GM18502 (cell line): ENCODE measurements around the gene PPARGC1A.

Experiments used
- ATAC-seq: cut with Tn5 transposase; IDR thresholded peaks from one replicate; pipeline ENCODE4 v1.9.1; 2021; ENCODE audit warnings: mild to moderate bottlenecking; ENCODE audit not compliant: unreplicated experiment, poor library complexity

PPARGC1A gene

DNA sequence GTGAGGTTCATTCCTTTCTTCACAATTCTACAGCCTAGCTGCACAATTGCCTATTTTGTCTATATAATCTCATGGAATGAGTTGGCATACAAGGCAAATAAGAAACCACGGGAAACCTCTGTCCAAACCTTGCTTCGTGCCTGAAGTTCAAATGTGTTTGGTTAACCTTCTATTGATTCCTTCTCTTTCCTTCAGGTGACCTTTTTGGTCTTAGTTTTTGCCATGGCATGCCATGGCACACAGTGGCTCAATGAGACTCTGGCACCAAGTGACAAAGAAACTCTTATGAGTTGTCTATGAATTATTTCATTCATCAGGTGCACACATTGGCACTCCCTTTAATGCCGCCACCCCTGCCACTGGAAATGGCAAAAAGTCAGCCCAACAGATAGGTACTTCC is 101.8 kb downstream of the PPARGC1A start:
- no peak for ATAC-seq

DNA sequence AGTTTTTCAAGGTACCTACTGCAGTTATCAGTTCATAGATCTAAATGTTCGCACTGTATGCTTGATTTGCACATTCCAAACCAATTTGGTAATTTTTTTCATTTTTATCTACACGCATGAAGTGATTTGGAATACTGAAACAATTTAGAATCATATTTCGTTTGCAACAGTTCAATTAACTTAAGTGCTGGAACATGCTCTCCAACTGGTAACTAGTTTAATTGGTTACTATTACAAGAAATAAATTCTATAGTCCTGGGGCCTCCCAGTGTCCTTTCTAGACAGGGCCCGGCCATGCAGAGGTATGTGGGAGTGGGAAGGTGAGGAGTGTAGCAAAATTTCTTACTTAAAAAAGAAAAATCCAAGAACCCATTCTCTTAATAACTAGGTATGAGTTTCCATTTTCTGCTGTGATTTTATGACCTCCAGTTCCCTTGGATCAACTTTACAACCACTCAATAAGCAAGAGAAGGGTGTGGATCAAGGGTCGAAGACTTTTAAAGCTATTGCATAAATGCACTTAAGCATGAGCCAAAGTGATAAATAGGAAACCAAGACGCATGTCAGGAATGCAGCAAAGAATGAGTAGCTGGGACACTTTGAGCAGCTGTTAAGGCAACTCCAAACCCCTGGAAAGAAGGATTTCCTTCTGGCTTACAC is 106.9 kb downstream of the PPARGC1A start:
- no peak for ATAC-seq

DNA sequence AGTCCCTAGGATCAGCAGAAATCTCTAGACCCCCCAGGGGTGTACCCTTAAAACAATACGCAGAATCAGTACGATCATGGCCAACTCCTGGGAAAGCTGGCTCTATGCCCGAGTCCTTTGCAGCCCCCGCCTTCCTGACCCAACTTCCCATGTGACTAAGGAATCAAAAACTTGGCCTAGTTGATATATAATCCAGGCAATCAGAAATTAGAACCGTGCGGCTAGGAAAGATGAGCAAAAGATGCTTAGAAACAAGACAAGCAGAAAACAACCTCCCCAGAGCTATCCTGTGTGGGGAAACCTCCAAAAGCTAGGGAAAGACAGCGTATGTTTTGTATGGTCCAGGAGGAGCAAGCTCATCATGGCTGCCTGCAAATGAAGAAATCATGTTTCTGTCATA is 110.0 kb downstream of the PPARGC1A start:
- no peak for ATAC-seq

DNA sequence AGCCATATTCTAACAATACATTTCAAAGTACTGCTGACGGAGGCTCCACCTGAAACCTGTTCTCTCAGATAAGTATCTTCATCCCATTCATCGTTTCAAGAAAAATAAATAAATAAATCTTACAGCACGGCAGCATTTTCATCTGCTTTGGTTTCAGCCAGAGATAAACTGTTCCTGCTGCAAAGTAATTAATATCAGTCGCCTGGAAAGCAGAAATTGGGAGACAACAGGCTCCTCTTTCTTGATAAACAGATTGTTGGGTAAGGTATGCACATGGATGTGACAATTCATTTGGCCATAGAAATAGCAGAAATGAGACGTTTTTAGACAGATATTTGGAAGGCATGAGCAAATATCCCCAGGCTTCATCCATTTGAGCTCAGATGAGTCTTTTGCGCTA is 110.4 kb downstream of the PPARGC1A start:
- ATAC-seq, result no peak

DNA sequence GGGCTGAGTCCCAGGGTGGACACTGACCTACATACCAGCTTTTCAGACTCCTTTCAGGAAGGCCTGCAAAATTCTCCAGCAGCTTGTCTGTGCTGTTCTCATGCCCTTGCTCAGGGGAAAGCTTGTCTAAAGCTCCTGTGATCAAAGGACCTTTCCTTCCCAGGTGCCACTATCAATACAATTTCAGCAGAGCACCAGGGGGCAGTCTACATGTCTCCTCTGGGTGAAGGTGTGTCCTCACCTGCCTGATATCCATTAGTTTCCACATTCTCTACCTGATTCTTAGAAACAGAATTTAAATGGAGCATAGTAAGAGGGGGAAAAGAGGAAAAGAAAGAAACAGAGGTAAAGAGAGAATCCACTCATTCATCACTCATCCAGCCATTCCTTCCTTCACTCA is 114.2 kb downstream of the PPARGC1A start:
- ATAC-seq, result no peak

DNA sequence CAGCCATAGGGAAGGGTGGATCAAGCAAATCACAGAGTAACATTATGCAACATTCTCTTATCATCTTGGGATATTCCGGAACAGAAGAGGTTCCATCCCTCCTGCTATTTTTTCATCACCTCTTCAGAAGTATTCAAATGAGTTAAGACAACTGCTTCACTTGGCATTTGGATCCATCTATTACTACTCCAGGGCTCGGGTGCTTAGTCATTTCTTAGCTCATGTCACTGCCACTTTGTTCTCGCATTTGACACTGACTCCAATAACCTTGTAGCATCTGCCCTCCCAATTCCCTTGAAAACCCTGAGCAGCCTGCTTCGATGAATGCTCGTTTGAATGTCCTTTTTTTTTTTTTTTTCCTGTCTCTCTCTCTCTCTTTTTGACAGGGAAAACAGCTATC is 114.9 kb downstream of the PPARGC1A start:
- no peak for ATAC-seq

DNA sequence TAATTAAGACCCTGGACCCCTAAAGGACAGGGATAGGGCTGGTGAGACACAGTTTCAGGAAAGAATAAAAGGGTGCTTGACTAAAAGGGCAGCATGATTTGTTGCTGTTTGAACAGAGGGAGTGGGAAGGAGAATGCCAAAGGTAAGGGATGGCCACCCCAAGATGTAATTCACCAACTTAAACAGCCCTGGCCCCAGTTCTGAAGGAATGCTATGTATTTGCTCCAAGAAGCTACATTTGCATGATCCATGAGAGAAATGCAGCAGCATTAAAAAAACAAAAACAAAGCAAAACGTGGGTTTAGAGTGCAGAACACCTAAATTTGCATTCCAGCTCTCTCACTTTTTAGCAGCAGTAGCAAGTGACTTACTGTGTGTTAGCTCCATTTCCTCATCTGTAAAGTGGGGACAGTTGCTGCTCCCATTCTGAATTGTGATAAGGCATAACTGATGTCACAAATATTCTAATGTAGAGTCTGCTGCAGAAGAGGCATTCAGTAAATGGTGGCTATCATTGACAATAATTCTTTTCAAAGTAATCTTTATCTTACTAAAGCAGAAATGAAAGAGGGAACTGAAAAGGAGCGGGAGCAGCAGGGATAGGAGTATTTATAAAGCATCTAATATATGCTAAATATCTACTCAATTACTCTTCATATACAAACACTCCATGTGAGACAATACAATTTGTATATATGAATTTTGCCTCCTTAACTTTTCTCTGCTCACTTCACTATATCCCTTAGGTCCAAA is 115.8 kb downstream of the PPARGC1A start:
- ATAC-seq, result no peak

DNA sequence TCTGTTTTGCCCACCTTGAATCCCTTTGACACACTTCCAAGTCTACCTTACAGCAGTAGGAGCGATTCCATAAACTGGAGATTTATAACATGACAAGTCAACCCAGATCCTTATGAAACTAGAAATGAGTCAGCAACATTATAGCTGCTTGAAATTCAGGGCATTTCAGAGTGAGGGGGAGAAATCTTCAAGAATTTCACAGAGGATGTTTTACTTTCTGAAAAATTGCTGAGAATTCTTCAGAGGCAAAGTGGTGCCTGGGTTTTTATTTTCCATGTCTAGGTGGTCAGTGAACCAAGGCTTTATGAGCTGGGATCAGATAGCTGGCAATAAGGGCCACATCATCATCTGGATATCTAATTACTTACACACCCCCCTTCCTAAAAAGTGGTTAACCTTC is 119.8 kb downstream of the PPARGC1A start:
- ATAC-seq, result no peak

DNA sequence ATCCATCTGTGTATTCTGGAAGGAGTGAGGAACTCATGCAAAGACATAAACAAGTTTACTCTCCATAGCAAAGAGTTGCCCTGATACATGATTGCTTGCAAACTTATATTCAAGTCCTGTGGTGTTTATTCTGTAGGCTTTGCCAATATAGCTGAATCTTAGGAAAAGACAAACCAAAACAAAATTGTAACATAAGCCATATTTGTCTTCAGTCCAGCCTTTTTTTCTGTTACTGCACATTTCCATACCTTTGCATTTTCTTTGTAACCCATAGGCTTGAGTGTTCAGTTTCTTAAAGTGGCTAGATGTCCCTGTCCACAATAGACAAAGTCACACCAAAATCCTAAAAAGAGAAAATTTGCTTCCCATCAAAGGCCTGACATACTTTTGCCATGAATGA is 120.4 kb downstream of the PPARGC1A start:
- no peak for ATAC-seq

DNA sequence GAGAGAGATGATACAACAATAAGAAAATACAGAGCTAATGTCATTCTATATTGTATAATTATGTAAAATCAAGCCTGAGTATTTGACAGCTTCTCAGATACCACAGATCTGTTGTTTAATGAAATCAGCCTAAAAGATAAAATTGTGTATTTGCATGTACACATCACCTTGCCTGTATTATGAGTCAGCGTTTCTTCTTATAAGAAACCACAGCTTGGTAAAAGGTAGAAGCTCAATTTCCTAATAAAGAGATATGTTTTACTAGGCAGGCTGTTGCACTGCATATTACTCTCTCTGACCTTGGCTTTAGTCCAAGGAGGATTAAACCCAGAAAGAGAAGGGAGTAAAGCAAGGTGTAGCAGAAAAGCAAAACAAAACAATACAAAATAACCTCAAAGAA is 121.3 kb downstream of the PPARGC1A start:
- no peak for ATAC-seq

DNA sequence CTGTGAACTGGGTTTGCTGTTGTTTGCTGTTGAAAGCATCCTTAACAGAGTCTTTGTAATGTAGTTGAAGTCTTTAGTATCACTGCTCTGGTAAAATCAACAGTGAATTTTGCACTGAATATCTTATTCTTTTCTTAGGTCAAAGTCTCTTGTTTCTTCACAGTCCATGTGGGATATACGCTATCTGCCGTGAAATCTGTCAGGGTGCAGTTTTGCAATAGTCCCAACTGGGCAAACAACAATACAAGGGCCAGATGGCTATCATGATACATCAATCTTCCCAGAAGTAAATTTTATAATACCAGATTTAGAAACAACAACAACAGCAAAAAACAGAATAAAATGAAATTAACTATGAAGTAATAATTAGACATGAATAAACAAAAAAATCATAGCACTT is 123.5 kb downstream of the PPARGC1A start:
- ATAC-seq, result no peak

DNA sequence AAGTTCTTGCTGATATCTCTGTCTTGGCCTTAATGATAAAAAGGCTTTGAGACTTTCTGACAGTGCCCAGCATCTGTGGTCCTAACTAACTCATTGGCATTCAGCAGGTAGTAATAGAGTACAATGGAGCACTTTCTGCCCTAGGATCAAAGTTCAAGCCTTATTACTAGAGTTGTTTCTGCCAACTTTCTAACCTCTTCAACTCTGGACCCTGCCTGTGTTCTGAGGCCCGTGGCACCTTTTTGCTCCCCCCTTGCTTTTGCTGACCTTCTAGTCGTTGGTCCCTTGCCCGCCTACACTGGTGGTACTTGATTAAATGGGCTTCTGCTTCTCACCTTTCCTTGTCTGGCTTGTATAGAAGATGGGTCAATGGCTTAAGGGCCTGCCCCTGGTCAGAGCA is 126.3 kb downstream of the PPARGC1A start:
- no peak for ATAC-seq

DNA sequence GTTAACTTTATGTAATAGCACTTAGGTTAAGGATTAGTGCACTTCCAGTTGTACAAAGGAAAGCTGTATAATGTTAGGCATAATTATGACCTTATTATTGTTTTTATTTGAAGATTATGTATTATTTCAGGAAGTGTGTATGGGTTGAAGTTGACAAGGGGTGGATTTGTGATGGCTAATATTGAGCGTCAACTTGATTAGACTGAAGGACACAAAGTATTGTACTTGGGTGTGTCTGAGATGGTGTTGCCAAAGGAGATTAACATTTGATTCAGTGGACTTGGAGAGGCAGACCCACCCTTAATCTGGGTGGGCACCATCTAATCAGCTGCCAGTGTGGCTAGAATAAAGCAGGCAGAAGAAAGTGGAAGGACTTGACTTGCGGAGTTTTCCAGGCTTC is 127.3 kb downstream of the PPARGC1A start:
- no peak for ATAC-seq

DNA sequence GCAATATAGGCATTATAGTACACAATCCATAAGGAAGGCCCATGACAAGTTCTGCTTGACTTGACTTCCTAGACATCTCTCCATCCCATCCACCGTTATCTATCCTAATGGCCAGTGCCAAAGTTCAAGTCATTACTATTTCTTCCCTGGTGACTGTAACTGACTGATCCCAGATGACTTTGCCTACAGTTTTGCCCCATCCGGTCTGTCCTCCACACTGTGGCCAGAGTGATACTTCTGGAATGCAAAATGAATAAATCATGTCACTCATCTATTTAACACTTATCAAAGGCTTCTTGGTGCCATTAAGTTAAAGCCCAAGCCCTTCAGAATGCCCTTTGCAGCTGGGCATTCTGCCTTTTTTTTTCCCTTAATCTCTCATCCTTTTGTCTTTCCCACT is 130.8 kb downstream of the PPARGC1A start:
- no peak for ATAC-seq

DNA sequence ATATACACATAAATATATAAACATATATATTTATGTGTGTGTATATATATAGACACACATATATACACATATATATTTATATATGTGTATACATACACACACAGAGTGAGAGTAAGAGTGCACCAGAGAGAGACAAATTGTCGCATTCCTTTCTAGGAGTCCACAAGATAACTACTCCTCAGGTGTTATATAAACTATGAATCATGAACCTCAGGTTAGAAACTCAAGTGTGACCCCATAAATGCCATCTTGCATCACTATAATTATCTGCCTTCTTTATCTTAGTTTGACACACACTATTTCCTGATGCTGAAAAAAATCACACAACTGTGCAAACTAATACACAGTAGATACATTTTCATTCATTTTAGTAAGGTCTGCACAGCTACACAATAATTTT is 135.2 kb downstream of the PPARGC1A start:
- ATAC-seq, result no peak

DNA sequence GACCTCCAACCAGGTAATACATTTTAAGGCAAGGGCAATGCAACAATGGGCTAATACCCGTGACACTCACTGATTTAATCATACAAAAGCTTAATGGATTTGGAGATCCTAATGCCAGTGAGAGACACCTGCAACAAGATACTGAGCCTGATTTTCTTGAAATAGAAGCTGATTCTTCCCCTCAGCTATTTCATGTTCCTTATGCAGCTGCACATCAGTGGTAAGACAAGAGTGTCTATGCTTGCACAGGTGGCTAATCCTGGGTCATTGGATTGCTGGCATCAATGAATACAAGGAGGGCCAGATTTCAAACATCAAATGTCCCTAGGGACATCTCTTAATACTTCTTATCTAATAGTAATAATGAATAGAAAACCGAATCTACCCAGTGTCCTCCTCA is 139.7 kb downstream of the PPARGC1A start:
- no peak for ATAC-seq

DNA sequence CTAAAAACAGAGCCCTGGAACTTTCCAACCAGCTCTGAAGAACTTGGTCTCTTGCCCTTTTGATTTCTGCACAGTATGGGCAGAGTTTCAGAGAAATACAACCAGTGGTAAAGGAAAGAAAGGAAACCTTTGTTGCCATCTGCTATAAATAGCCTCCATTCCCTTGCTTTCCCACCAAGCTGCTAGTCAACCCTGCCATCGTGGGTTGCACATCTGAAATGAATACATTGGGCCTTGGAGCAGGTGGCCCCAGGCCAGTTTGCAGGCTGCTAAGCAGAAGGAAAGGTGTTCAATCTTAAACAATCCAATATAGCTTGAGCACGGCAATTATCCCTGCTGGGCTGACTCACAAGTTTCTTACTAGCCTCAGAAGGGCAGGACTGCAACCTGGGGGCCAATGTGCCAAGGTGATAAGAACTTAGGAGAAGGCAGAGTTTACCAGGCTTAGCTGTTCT is 142.5 kb downstream of the PPARGC1A start:
- no peak for ATAC-seq

DNA sequence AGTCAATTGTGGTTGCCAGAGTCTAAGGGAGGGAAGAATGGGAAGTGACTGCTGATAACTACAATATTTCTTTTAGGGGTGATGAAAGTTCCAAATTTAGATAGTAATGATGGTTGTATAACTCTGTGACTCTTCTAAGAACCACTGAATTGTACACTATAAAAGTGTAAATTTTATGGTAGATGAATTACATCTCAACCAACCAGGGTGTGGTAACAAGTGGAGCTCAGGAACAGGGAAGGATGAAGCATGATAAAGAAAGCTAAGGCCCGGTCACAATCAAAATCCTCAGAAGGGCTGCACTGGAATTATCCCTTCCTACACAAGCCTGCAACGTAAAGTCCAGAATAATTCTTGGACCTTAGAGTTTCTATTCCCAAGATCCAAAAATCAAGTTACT is 143.2 kb downstream of the PPARGC1A start:
- no peak for ATAC-seq

DNA sequence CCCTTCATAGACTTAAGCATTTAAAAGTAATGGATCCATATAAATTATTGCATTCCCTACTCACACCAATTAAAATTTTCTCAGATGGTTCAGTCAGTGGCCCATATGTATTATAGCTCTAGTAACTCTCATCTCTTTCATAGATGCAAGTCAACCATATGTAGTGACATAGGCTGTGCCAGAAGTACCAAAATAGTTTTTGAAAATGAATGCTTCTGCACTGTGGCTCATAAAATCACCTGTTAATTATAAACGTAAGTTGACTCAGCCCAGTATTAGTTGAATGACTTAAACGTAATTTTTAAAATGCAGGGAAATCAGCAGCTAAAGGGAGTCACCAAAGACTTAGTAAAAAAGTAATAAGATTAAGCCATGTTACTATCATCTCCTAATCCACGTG is 143.8 kb downstream of the PPARGC1A start:
- no peak for ATAC-seq

DNA sequence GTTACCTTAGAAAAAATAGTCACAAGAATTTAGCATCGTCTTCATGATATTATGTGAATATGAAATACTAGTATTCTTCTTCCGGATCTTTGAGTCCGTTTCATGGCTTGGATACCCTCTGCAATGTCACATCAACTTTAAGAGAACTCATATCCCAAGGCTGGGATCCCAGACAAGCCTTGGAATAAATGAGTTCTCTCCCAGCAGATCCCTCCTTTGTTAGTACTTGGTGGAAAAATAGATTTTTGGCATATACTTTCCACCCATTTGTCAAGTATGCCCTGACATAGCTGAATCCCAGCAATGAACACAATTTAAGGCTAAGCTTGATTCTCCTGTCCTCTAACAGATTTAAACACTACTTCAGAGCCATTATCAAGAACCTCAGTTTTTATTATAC is 144.5 kb downstream of the PPARGC1A start:
- ATAC-seq, result no peak
